Subcutaneous abdominal adipose tissue (tissue), 5 donors: Measurements from ENCODE around the gene HMCN1.

Experiments used
- H3K27ac ChIP-seq: one replicate; pipeline ENCODE4 v1.7.0; 2013; ENCODE audit warnings: low read depth, mild to moderate bottlenecking, inconsistent platforms, low read length, moderate library complexity
- H3K27me3 ChIP-seq, 5 donors: one replicate each; pipeline ENCODE4 v1.7.0; 2013; ENCODE audit warnings: low read length in 5 of 5, inconsistent platforms in 1 of 5; ENCODE audit not compliant: control insufficient read depth in 5 of 5, insufficient read depth in 4 of 5
- H3K36me3 ChIP-seq, 5 donors: one replicate each; pipeline ENCODE4 v1.7.0; 2013; ENCODE audit warnings: low read length in 5 of 5; ENCODE audit not compliant: control insufficient read depth in 5 of 5, insufficient read depth in 5 of 5
- H3K4me1 ChIP-seq, 5 donors: one replicate each; pipeline ENCODE4 v1.7.0; 2013; ENCODE audit warnings: low read length in 5 of 5, mild to moderate bottlenecking in 3 of 5, moderate library complexity in 1 of 5; ENCODE audit not compliant: control insufficient read depth in 5 of 5, insufficient read depth in 5 of 5
- H3K4me3 ChIP-seq, 5 donors: one replicate each; pipeline ENCODE4 v1.7.0; 2013; ENCODE audit warnings: low read length in 5 of 5, low read depth in 1 of 5
- H3K9ac ChIP-seq, 5 donors: one replicate each; pipeline ENCODE4 v1.7.0; 2013; ENCODE audit warnings: low read length in 5 of 5, mild to moderate bottlenecking in 4 of 5, moderate library complexity in 3 of 5
- H3K9me3 ChIP-seq, 5 donors: one replicate each; pipeline ENCODE4 v1.7.0; 2013; ENCODE audit warnings: low read length in 5 of 5; ENCODE audit not compliant: control insufficient read depth in 5 of 5
- donor health status: healthy.
- donor health status: healthy.
- donor health status: healthy.
- donor health status: healthy.
- donor health status: healthy.

HMCN1 gene

DNA sequence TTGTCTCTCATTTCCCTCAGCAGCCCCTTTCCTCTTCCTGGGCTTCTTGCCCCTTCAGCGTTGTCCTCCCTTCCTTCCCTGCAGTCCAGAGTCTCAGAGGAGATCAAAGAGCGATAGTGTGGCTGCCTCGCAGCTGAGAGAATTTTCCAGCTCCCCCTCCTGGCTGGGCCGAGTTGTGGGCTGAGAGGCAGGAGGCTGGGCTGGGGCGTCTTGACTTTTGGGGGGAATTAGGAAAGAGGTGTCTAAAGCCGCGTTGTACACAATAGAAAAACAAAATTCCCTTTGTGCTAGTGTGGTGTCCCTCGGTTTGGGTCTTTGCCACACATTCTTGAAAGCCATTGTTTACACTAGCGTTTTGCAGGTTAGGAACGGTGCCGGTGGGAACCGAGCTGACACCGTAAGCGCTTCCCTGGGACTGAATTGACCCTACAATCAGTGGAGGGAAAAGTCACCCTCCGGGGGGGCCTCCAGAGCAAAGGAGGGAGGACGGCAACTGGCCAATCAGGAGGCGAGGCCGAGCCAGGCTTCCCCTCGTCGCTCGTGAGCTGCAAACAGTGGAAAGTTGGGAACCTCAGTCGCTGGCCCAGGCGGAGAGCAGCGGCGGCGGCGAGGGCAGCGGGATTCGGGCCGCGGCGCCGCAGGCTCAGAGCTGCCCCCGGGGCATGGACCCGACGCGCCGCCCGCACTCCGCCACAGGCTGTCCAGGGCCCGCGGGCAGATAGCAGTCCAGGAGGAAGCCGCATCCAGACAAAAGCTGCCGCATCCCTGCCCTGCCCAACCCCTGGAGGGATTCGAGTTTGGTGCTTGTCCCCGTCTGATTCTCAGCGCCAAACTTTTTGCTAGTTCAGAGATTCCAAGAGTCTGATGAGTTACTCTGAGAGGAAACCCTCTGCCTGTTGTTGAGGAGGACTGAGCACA is at the start of gene HMCN1:
HMCN1 (plus strand) TSS at position 574 of the 918 bp plus-strand sequence. CDS start 389 bp downstream, outside the sequence.
- peaks cover 0 to 19% (median 13%) of the 10 kb centered on the region in 5 donors for H3K4me1 ChIP-seq
- peak within 1 kb of the TSS; percentile 74 for H3K27ac ChIP-seq
- no peaks in the 10 kb centered on the region for H3K36me3 ChIP-seq
- peaks cover 0 to 6% (median 0%) of the 10 kb centered on the region in 5 donors for H3K9me3 ChIP-seq
- peak within 1 kb of the TSS; percentile 66 to 84 (median 74) for H3K4me3 ChIP-seq
- peaks cover 0 to 9% (median 4%) of the 10 kb centered on the region in 5 donors for H3K27me3 ChIP-seq
- peak within 1 kb of the TSS; percentile 40 to 78 (median 62) for H3K9ac ChIP-seq

- Histone ChIP-seq H3K4me1 (no peaks in the 10 kb centered on the region), H3K4me3 (no peak overlapping the region), H3K9me3 (no peaks in the 10 kb centered on the region), H3K36me3 (no peaks in the 10 kb centered on the region), H3K27me3 (no peaks in the 10 kb centered on the region), H3K27ac (no peak overlapping the region), H3K9ac (no peak overlapping the region)
Measured at GRCh38 chr1:185686821-185687778, 47.1 kb upstream of the HMCN1 start.

DNA sequence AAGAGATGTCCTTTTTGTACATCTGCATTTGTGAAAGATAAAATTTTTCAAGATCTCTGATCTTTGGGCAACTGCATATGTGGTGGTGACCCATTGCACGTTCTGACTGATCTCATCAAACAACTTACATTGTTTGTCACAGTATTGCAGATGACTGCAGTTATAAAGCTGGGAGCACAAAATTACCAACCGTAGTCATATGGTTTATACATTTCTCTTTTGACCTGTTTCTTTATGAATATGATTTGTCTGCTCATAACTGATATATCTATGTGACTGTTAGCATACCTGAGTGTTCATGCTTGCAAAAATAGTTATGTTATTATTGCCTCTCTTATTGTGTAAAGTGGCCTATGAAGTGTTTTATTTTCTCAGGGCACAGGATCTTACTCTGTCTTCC is 43.7 kb upstream of the HMCN1 start:
- Histone ChIP-seq H3K9me3 (no peaks in the 10 kb centered on the region), H3K9ac (no peak overlapping the region), H3K36me3 (no peaks in the 10 kb centered on the region), H3K4me1 (peaks cover 0 to 16% (median 6%) of the 10 kb centered on the region in 5 donors), H3K27me3 (no peaks in the 10 kb centered on the region), H3K4me3 (no peak overlapping the region), H3K27ac (no peak overlapping the region)

DNA sequence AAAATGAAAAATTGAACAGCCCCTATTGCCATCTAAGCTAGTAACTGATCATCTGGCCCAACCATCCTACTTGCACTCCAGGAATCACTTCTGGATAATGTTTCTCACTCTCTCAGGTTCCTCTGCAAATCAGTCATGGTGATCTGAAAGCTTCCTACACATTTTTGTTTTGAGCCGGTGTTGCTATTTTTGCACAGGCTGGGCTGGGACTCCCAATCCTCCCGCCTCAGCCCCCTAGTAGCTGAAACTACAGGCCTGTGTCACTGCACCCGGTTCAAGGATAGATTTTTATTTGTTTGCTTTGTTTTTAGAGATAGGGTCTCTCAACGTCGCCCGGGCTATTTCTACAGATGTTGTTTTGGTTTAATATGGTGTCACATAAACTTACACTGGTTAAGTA is 40.5 kb upstream of the HMCN1 start:
- no peak overlapping the region for H3K9ac ChIP-seq
- H3K36me3 ChIP-seq, result no peaks in the 10 kb centered on the region
- H3K27ac ChIP-seq, result peak overlapping the region; percentile 37
- no peaks in the 10 kb centered on the region for H3K9me3 ChIP-seq
- H3K4me3 ChIP-seq, result peak overlapping the region in 4 of 5 donors; percentile 40 to 51 (median 44)
- peaks cover 0 to 16% (median 6%) of the 10 kb centered on the region in 5 donors for H3K4me1 ChIP-seq
- H3K27me3 ChIP-seq, result no peaks in the 10 kb centered on the region

DNA sequence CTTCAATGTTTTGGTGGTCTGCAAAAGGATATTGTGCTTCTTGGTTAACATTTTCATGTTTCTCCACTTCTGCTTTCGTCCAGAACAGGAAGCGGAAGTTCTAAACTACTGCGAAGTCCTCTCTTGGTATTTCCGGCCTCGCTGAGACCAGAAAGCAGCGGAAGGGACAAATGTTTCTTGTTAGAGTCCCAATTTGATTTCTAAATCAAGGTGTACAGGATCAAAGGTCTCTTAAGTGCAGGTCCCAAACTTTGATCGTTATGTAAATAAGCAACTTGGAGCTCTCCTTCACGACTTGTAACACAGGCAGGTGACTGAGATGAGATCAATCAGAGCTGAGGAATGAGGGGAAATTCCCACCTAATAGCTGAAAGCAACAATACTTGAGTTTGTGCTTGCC is 40.1 kb upstream of the HMCN1 start:
- Histone ChIP-seq H3K4me1 (peaks cover 0 to 16% (median 6%) of the 10 kb centered on the region in 5 donors), H3K36me3 (no peaks in the 10 kb centered on the region), H3K27ac (peak overlapping the region; percentile 37), H3K9ac (peak overlapping the region in 2 of 5 donors; percentile 14 to 44), H3K27me3 (no peaks in the 10 kb centered on the region), H3K4me3 (peak overlapping the region in 4 of 5 donors; percentile 40 to 51 (median 44)), H3K9me3 (no peaks in the 10 kb centered on the region)

- H3K27ac ChIP-seq, result no peak overlapping the region
- H3K4me1 ChIP-seq, result peaks cover 0 to 16% (median 6%) of the 10 kb centered on the region in 5 donors
- no peaks in the 10 kb centered on the region for H3K9me3 ChIP-seq
- H3K4me3 ChIP-seq, result no peak overlapping the region
- H3K9ac ChIP-seq, result no peak overlapping the region
- H3K27me3 ChIP-seq, result no peaks in the 10 kb centered on the region
- H3K36me3 ChIP-seq, result no peaks in the 10 kb centered on the region
Measured at GRCh38 chr1:185695299-185695698, 38.9 kb upstream of the HMCN1 start.

DNA sequence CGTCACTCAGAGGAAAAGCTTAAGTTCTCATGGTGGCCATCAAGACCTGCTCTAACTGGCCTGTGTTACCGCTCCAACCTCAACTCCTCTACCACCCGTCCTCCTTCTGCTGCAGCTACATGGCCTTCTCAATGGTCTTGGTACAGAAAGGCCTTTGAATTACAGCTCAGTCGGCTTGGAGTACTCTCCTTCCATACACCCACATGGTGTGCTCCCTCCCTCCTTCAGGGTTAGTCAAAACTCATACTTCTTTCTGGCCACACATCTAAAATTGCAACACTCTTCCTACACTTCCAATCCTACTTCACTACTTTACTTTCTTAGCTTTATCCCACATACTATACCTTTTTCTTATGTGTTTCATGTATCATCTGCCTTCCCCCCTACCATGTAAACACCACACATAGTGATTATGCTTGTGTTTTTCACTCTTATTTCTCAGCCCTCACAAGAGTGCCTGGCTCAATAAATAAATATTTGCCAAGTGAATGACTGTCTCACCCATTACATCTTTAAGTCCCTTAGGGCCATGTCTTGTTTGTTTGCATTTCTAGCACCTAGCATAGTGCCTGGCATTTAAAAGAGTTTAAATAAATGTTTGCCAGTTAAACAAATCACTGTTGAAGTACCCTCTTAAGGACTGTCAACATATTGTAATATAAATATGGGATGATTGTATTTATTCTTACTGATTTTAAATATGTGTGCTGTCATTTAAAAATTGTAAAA is 37.6 kb upstream of the HMCN1 start:
- no peaks in the 10 kb centered on the region for H3K27me3 ChIP-seq

GRCh38 chr1:185699874-185700273 is 34.3 kb upstream of the HMCN1 start:
- Histone ChIP-seq H3K36me3 (no peaks in the 10 kb centered on the region), H3K4me3 (no peak overlapping the region), H3K4me1 (peaks cover 0 to under 1% (median 0%) of the 10 kb centered on the region in 5 donors), H3K27ac (no peak overlapping the region), H3K9ac (no peak overlapping the region), H3K9me3 (no peaks in the 10 kb centered on the region), H3K27me3 (no peaks in the 10 kb centered on the region)

More for the DNA sequence above, 37.6 kb upstream of the HMCN1 start:
- H3K9me3 ChIP-seq, result no peaks in the 10 kb centered on the region
- no peaks in the 10 kb centered on the region for H3K36me3 ChIP-seq
- H3K4me1 ChIP-seq, result peaks cover 0 to 16% (median 6%) of the 10 kb centered on the region in 5 donors
- H3K27ac ChIP-seq, result no peak overlapping the region
- H3K4me3 ChIP-seq, result no peak overlapping the region
- H3K9ac ChIP-seq, result no peak overlapping the region

DNA sequence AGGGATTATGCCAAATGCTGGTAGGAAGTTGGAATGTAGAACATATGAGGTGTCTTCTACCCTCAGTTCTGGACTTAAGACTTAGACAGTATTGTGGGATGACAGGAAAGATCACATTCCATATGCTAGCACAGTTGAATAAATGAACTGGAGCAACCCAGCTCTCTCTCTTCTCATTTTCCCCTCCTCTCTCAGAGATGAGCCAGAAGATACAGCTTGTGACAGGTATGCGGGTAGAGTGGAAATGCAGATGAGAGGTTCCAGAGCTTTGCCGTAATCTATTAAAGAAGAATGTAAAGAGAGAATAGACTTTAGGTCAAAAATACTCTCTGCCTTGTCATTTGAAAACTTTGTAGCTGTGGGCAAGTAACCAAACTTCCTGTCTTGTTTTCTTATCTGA is 32.5 kb upstream of the HMCN1 start:
- H3K9me3 ChIP-seq, result no peaks in the 10 kb centered on the region
- H3K4me1 ChIP-seq, result no peaks in the 10 kb centered on the region
- H3K27ac ChIP-seq, result no peak overlapping the region

More for the DNA sequence above, 32.5 kb upstream of the HMCN1 start:
- Histone ChIP-seq H3K9ac (no peak overlapping the region), H3K4me3 (no peak overlapping the region), H3K27me3 (no peaks in the 10 kb centered on the region), H3K36me3 (no peaks in the 10 kb centered on the region)
